GM19043 (cell line): ENCODE results near the gene ORC6.
A peak's percentile ranks its signal among the peaks of the same experiment; 100 is the strongest.

Experiments used
- ATAC-seq: cut with Tn5 transposase; IDR thresholded peaks from one replicate; pipeline ENCODE4 v1.9.1; 2021; ENCODE audit warnings: low read depth; ENCODE audit not compliant: unreplicated experiment

ORC6 gene

GRCh38 chr16:46730801-46731690 lies 41.6 kb downstream of the ORC6 start:
- ATAC-seq, result no peak

GRCh38 chr16:46731691-46732555 lies 42.5 kb downstream of the ORC6 start:
- no peak for ATAC-seq

GRCh38 chr16:46732561-46732960 lies 43.1 kb downstream of the ORC6 start:
- ATAC-seq, result no peak

GRCh38 chr16:46733319-46733830 lies 43.9 kb downstream of the ORC6 start:
- no peak for ATAC-seq

GRCh38 chr16:46736695-46737094 lies 47.2 kb downstream of the ORC6 start:
- ATAC-seq, result no peak

GRCh38 chr16:46737621-46738214 lies 48.3 kb downstream of the ORC6 start:
- ATAC-seq, result no peak

GRCh38 chr16:46739934-46740333 lies 50.5 kb downstream of the ORC6 start:
- ATAC-seq, result no peak

GRCh38 chr16:46743232-46743719 lies 53.8 kb downstream of the ORC6 start:
- peak; percentile 69 for ATAC-seq

- no peak for ATAC-seq
Observed at GRCh38 chr16:46745617-46746016, 56.2 kb downstream of the ORC6 start.

- ATAC-seq, result no peak
Observed at GRCh38 chr16:46746821-46747776, 57.6 kb downstream of the ORC6 start.
